OCI-LY3 (cell line): ENCODE results near the gene LCNL1.

Source experiments
- CTCF ChIP-seq: fragments of 200-600, 300-600 bp; sonication (generic); IDR thresholded peaks from 2 replicates; pipeline ENCODE4 v1.5.1; 2014; ENCODE audit warnings: antibody characterized with exemption, low read length, low read depth
- EZH2phosphoT487 ChIP-seq: fragments of 200-600 bp; shearing (Covaris generic); IDR thresholded peaks from 2 replicates; pipeline ENCODE4 v1.6.1; 2018; ENCODE audit warnings: antibody characterized with exemption, mixed run types, low read depth

DNA sequence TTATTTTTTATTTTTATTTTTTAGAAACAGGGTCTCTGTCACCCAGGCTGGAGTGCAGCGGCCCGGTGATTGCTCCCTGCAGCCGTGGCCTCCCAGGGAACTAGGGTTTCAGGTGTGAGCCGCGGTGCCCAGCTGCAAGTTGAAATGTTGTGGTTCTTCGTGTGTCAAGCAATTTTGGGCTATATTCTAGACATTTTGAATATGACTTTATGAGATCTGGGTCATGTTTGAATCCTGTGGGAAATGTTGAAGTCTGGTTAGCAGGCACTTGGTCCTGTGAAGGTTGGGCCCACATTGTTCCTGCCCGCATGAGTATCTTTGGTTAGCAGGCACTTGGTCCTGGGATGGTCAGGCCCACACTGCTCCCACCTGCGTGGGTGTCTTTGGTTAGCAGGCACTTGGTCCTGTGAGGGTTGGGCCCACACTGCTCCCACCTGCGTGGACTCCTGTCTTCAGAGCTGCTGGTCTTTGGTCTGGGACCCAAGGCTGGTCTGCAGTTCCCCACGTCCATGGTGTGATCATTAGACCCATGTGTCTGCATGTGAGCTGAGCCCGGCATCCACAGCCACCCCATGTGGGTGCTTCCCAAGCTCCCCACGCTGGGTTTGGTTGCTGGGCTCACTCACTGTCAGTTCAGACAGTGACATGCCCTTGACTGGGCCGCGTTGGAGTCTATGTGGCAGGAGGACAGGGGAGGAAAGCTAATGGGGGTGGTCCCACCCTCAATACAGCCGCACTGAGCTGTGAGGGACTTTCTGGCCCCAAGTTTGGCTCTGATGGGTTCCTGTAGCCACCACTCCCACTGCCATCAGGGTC, 45.4 kb upstream of the LCNL1 start:
- TF ChIP-seq CTCF: no peak
- TF ChIP-seq EZH2phosphoT487: no peak
